Keratinocyte (primary cell): ENCODE data around the gene DCXR. TPM values are rescaled to one million over a fixed set of nuclear protein-coding genes. Genes with fewer than 3 reads are reported as not detected.

Source experiments
- DNase-seq: peaks from one replicate; pipeline ENCODE4 v3.0.0-alpha.2; 2011; ENCODE audit warnings: low read depth, missing footprints, low spot score
- FAIRE-seq: peaks from 2 replicates; lab custom pipeline; 2011; peaks lifted over from hg19 to GRCh38; lab: Jason Lieb, UNC
- H2AFZ ChIP-seq: 2 replicates; pipeline ENCODE4 v1.6.0; 2012; ENCODE audit warnings: low read length, control low read depth, inconsistent platforms; ENCODE audit not compliant: control insufficient read depth
- H3K27ac ChIP-seq: 2 replicates; pipeline ENCODE4 v1.5.1; 2011; ENCODE audit warnings: low read length; ENCODE audit not compliant: control insufficient read depth, insufficient read depth
- H3K27me3 ChIP-seq: 3 replicates; pipeline ENCODE4 v1.6.0; 2011; ENCODE audit warnings: low read length; ENCODE audit not compliant: control insufficient read depth, insufficient read depth; ENCODE audit errors: extremely low read depth
- H3K36me3 ChIP-seq, 2 experiments: 2 replicates in 1 of 2; 3 replicates in 1 of 2; pipeline ENCODE4 v1.5.1; 2011; ENCODE audit warnings: low read length in 2 of 2, mild to moderate bottlenecking in 1 of 2; ENCODE audit not compliant: control insufficient read depth in 2 of 2, insufficient read depth in 2 of 2; ENCODE audit errors: extremely low read depth in 1 of 2
- H3K4me1 ChIP-seq: 3 replicates; pipeline ENCODE4 v1.5.1; 2011; ENCODE audit warnings: low read length; ENCODE audit not compliant: control insufficient read depth, insufficient read depth; ENCODE audit errors: extremely low read depth
- H3K4me2 ChIP-seq: 3 replicates; pipeline ENCODE4 v1.6.0; 2011; ENCODE audit warnings: low read depth, low read length; ENCODE audit not compliant: control insufficient read depth, insufficient read depth; ENCODE audit errors: extremely low read depth
- H3K4me3 ChIP-seq, 3 experiments: fragments of 200-600 bp in 1 of 3; sonication (generic) in 1 of 3; 2 replicates in 2 of 3; 3 replicates in 1 of 3; pipeline ENCODE4 v1.5.1; 2011 to 2016; ENCODE audit warnings: low read length in 3 of 3, mild to moderate bottlenecking in 3 of 3, control low read depth in 2 of 3, inconsistent platforms in 1 of 3, low read depth in 1 of 3, mixed read lengths in 1 of 3, mixed run types in 1 of 3, moderate library complexity in 1 of 3; ENCODE audit not compliant: control insufficient read depth in 2 of 3, insufficient read depth in 2 of 3; ENCODE audit errors: extremely low read depth in 1 of 3
- H3K79me2 ChIP-seq: 2 replicates; pipeline ENCODE4 v1.6.0; 2012; ENCODE audit warnings: low read length; ENCODE audit not compliant: control insufficient read depth, insufficient read depth
- H3K9ac ChIP-seq: 3 replicates; pipeline ENCODE4 v1.6.0; 2011; ENCODE audit warnings: low read length; ENCODE audit not compliant: control insufficient read depth, insufficient read depth; ENCODE audit errors: extremely low read depth
- H3K9me1 ChIP-seq: 3 replicates; pipeline ENCODE4 v1.6.0; 2011; ENCODE audit warnings: low read length; ENCODE audit not compliant: control insufficient read depth, insufficient read depth; ENCODE audit errors: extremely low read depth
- H3K9me3 ChIP-seq: 2 replicates; pipeline ENCODE4 v1.5.1; 2012; ENCODE audit warnings: low read depth, low read length; ENCODE audit not compliant: control insufficient read depth
- H4K20me1 ChIP-seq: 3 replicates; pipeline ENCODE4 v1.6.0; 2011; ENCODE audit warnings: low read length; ENCODE audit not compliant: control insufficient read depth, insufficient read depth; ENCODE audit errors: extremely low read depth
- CTCF ChIP-seq, 3 experiments: IDR thresholded peaks in 1 of 3; conservative IDR thresholded peaks in 1 of 3; optimal IDR thresholded peaks in 1 of 3; 2 replicates in 2 of 3; 3 replicates in 1 of 3; pipeline versions ENCODE3 to v1.5.1; 2011; ENCODE audit warnings: low read length in 3 of 3, mild to moderate bottlenecking in 3 of 3, moderate library complexity in 2 of 3, control low read depth in 1 of 3, inconsistent platforms in 1 of 3; ENCODE audit not compliant: insufficient read depth in 2 of 3; ENCODE audit errors: extremely low read depth in 1 of 3
- EZH2 ChIP-seq: IDR thresholded peaks from one replicate; pipeline ENCODE4 v1.6.1; 2012; ENCODE audit warnings: inconsistent platforms, mild to moderate bottlenecking, low read length, moderate library complexity
- dilution Hi-C: fragments of 300-500 bp; cut with MboI; formaldehyde crosslinking; loops from one replicate; pipeline ENCODE4 v1.7.0; 2020; ENCODE audit warnings: low sequenced_read_pairs; ENCODE audit not compliant: extremely low pct_ligation_motif_present
- polyA plus RNA-seq, 5 experiments: library from polyadenylated mRNA; depleted of rRNA in 3 of 5; stranded (reverse) in 3 of 5; stranded (forward) in 1 of 5; unstranded in 1 of 5; fragments of >200 nt; gene quantifications; 1 replicate in 1 of 5; 2 replicates in 3 of 5; 3 replicates in 1 of 5; pipeline versions ENCODE4 v1.2.1 to v1.2.3, GENCODE V29; 2011 to 2012; ENCODE audit warnings: missing spikeins in 2 of 5, low read depth in 1 of 5, low replicate concordance in 1 of 5

The DCXR gene
- polyA plus RNA-seq, 1 donor (not counting 4 experiments of a cell fraction or from before 2014, with no cell fraction given), result 45.4 TPM

- dilution Hi-C loops, result no loop called here
- peaks cover 30 to 40% of the 10 kb centered on the region in 2 experiments for H3K36me3 ChIP-seq
Measured at GRCh38 chr17:82055965-82056728, 18.6 kb upstream of the DCXR start.

GRCh38 chr17:82055023-82055964 is 17.8 kb upstream of the DCXR start:
- Histone ChIP-seq H3K4me2 (no peak overlapping the region), H3K9me3 (no peaks in the 10 kb centered on the region), H3K9me1 (no peaks in the 10 kb centered on the region), H3K79me2 (peaks cover 25% of the 10 kb centered on the region), H3K27me3 (no peaks in the 10 kb centered on the region), H2AFZ (no peak overlapping the region), H3K36me3 (peaks cover 26 to 36% of the 10 kb centered on the region in 2 experiments), H4K20me1 (no peaks in the 10 kb centered on the region), H3K9ac (no peak overlapping the region), H3K4me1 (peaks cover 11% of the 10 kb centered on the region), H3K4me3 (no peak overlapping the region), H3K27ac (no peak overlapping the region)
- FAIRE-seq, result no peak
- no peak for DNase-seq
- dilution Hi-C loops, result no loop called here
- no peak for TF ChIP-seq CTCF (optimal IDR thresholded peaks at IDR 0.05 in 1 of 3, IDR thresholded peaks at IDR 0.05 in 1 of 3, conservative IDR thresholded peaks at IDR 0.05 in 1 of 3; ENCODE audit: extremely low read depth in 1 of 3, insufficient read depth in 2 of 3, low read length in 3 of 3)

More at GRCh38 chr17:82055965-82056728, 18.6 kb upstream of the DCXR start:
- no peaks in the 10 kb centered on the region for H3K27me3 ChIP-seq
- peaks cover 6% of the 10 kb centered on the region for H3K4me1 ChIP-seq
- no peaks in the 10 kb centered on the region for H4K20me1 ChIP-seq
- DNase-seq (no peak), FAIRE-seq (no peak)
- H3K4me2 ChIP-seq, result no peak overlapping the region
- H2AFZ ChIP-seq, result no peak overlapping the region
- no peak overlapping the region for H3K4me3 ChIP-seq
- no peak overlapping the region for H3K9ac ChIP-seq
- TF ChIP-seq EZH2, result no peak
- no peak overlapping the region for H3K27ac ChIP-seq
- H3K9me1 ChIP-seq, result no peaks in the 10 kb centered on the region
- H3K9me3 ChIP-seq, result no peaks in the 10 kb centered on the region
- peaks cover 20% of the 10 kb centered on the region for H3K79me2 ChIP-seq
